Upper lobe of left lung (tissue), 4 donors: ENCODE results near the gene GABRE.

ENCODE experiments used
- CTCF ChIP-seq, 6 experiments: fragments of 450-650 bp in 4 of 6; fragments of 200-600 bp in 2 of 6; sonication (generic) in 2 of 6; IDR thresholded peaks; one replicate each; pipeline ENCODE4 v1.5.1; 2016 to 2019; ENCODE audit warnings: antibody characterized with exemption in 6 of 6
- POLR2A ChIP-seq, 4 donors: fragments of 450-650 bp; IDR thresholded peaks; one replicate each; pipeline ENCODE4 v1.5.1; 2016 to 2017; ENCODE audit warnings: antibody characterized with exemption in 4 of 4, mild to moderate bottlenecking in 2 of 4
- POLR2AphosphoS5 ChIP-seq, 2 donors: sonication (generic); formaldehyde crosslinking; IDR thresholded peaks; one replicate each; pipeline ENCODE4 v1.5.1; 2017; ENCODE audit warnings: antibody characterized with exemption in 2 of 2

GRCh38 chrX:151935358-151935757 is 39.1 kb downstream of the GABRE start:
- TF ChIP-seq CTCF (IDR thresholded peaks at IDR 0.05) (no peak), POLR2A (IDR thresholded peaks at IDR 0.05) (no peak), POLR2AphosphoS5 (IDR thresholded peaks at IDR 0.05) (no peak)
